ENCODE measurements around the gene RITA1. TPM values are rescaled to one million over a fixed set of nuclear protein-coding genes. Genes with fewer than 3 reads are reported as not detected.

The RITA1 gene
- total RNA-seq, 2 experiments from 2014 or later = 18.5 to 19.1 TPM

- Mint-ChIP-seq H3K27me3 (no peaks in the 10 kb centered on the region), H3K4me3 (peak overlapping the region; percentile 37), H3K4me1 (ENCODE audit: low read depth) (peaks cover 45% of the 10 kb centered on the region), H3K27ac (peak overlapping the region; percentile 92), H3K36me3 (ENCODE audit: low read depth) (no peaks in the 10 kb centered on the region), H3K9me3 (peaks cover 4% of the 10 kb centered on the region)
- ATAC-seq (peak; percentile 85), DNase-seq (peak; percentile 94)
- ChIA-PET CTCF (interaction anchor here (1.0 to 2.0 kb wide), 6 partner anchors 11 to 160 kb away, joined by 3 to 9 read pairs (median 4); no protein-coding TSS in a partner anchor), POLR2A (interaction anchor here (0.6 to 3.4 kb wide), 10 partner anchors 9 to 230 kb away, joined by 3 to 21 read pairs (median 6); partner anchors contain the start of genes DDX54, OAS2, RITA1 and TPCN1)
- intact Hi-C loops (cut with micrococcal nuclease) = loop anchor here (2.0 to 5.0 kb wide), 2 partner anchors 15 to 54 kb away; no protein-coding TSS in a partner anchor
- no peak for TF ChIP-seq CTCF (IDR thresholded peaks at IDR 0.05)
Measured at GRCh38 chr12:113208041-113208934, 22.8 kb downstream of the RITA1 start.

- peaks cover 4% of the 10 kb centered on the region for H3K9me3 Mint-ChIP-seq
- ATAC-seq = no peak
- H3K4me3 Mint-ChIP-seq = no peak overlapping the region
- DNase-seq = no peak
- ChIA-PET CTCF (no interaction called here), POLR2A (interaction anchor here (0.7 to 1.3 kb wide), 4 partner anchors 9 to 188 kb away, joined by 3 to 5 read pairs (median 4); partner anchors contain the start of gene TPCN1)
- intact Hi-C loops (cut with micrococcal nuclease) = no loop called here
- no peaks in the 10 kb centered on the region for H3K27me3 Mint-ChIP-seq
- H3K36me3 Mint-ChIP-seq (ENCODE audit: low read depth) = no peaks in the 10 kb centered on the region
- peaks cover 47% of the 10 kb centered on the region for H3K4me1 Mint-ChIP-seq (ENCODE audit: low read depth)
- no peak for TF ChIP-seq CTCF (IDR thresholded peaks at IDR 0.05)
- H3K27ac Mint-ChIP-seq = no peak overlapping the region
Measured at GRCh38 chr12:113211160-113211559, 25.6 kb downstream of the RITA1 start.

GRCh38 chr12:113214895-113215400 lies 29.4 kb downstream of the RITA1 start:
- ChIA-PET POLR2A (no interaction called here), CTCF (no interaction called here)
- H3K4me3 Mint-ChIP-seq = no peak overlapping the region
- H3K4me1 Mint-ChIP-seq (ENCODE audit: low read depth) = peaks cover 30% of the 10 kb centered on the region
- H3K27ac Mint-ChIP-seq = no peak overlapping the region
- H3K9me3 Mint-ChIP-seq = no peaks in the 10 kb centered on the region
- no peak for TF ChIP-seq CTCF (IDR thresholded peaks at IDR 0.05)
- intact Hi-C loops (cut with micrococcal nuclease) = no loop called here
- ATAC-seq = peak; percentile 51
- peak; percentile 23 for DNase-seq
- H3K36me3 Mint-ChIP-seq (ENCODE audit: low read depth) = no peaks in the 10 kb centered on the region
- no peaks in the 10 kb centered on the region for H3K27me3 Mint-ChIP-seq

- no peak for ATAC-seq
- ChIA-PET POLR2A (no interaction called here), CTCF (interaction anchor here (0.9 kb wide), 1 partner anchor 13 kb away, joined by 3 read pairs; no protein-coding TSS in a partner anchor)
- Mint-ChIP-seq H3K4me1 (ENCODE audit: low read depth) (peaks cover 30% of the 10 kb centered on the region), H3K27ac (no peak overlapping the region), H3K27me3 (no peaks in the 10 kb centered on the region), H3K9me3 (no peaks in the 10 kb centered on the region), H3K4me3 (no peak overlapping the region), H3K36me3 (ENCODE audit: low read depth) (no peaks in the 10 kb centered on the region)
- DNase-seq = no peak
- intact Hi-C loops (cut with micrococcal nuclease) = no loop called here
- no peak for TF ChIP-seq CTCF (IDR thresholded peaks at IDR 0.05)
Measured at GRCh38 chr12:113216027-113216426, 30.5 kb downstream of the RITA1 start.
